GM15510 (cell line): ENCODE data around the gene MAPK8IP3.

Source experiments
- POLR2A ChIP-seq: IDR thresholded peaks from 3 replicates; pipeline ENCODE4 v1.6.1; 2011; ENCODE audit warnings: borderline replicate concordance; ENCODE audit not compliant: insufficient read length; ENCODE audit errors: extremely low read depth

The MAPK8IP3 gene

GRCh38 chr16:1767116-1767994 lies 61.4 kb downstream of the MAPK8IP3 start:
- no peak for TF ChIP-seq POLR2A

GRCh38 chr16:1768061-1768766 lies 62.2 kb downstream of the MAPK8IP3 start:
- TF ChIP-seq POLR2A, result no peak

- TF ChIP-seq POLR2A, result peak; percentile 9
These were observed 62.9 kb downstream of the MAPK8IP3 start for GRCh38 chr16:1768767-1769401.

GRCh38 chr16:1769402-1770300 lies 63.7 kb downstream of the MAPK8IP3 start:
- no peak for TF ChIP-seq POLR2A

GRCh38 chr16:1770328-1771187 lies 64.6 kb downstream of the MAPK8IP3 start:
- peak; percentile 28 for TF ChIP-seq POLR2A

GRCh38 chr16:1771188-1771863 lies 65.3 kb downstream of the MAPK8IP3 start, which contains the start of gene NME3:
Gene NME3, minus strand, starts transcription at chr16:1771543. Its CDS starts 9 bp downstream, at chr16:1771534.
- peak; percentile 58 for TF ChIP-seq POLR2A

- TF ChIP-seq POLR2A, result no peak
These were observed 65.9 kb downstream of the MAPK8IP3 start for GRCh38 chr16:1771864-1772361.

GRCh38 chr16:1772362-1772907 lies 66.4 kb downstream of the MAPK8IP3 start, which contains the start of gene EME2:
Gene EME2, plus strand, starts transcription at chr16:1772810. Its CDS starts 418 bp downstream, at chr16:1773228.
- no peak for TF ChIP-seq POLR2A

- peak; percentile 86 for TF ChIP-seq POLR2A
These were observed 67.1 kb downstream of the MAPK8IP3 start, which contains the start of gene MRPS34 for GRCh38 chr16:1772908-1773702. Gene MRPS34, minus strand, starts transcription at chr16:1773134. Its CDS starts 15 bp downstream, at chr16:1773119.

GRCh38 chr16:1773703-1774447 lies 67.9 kb downstream of the MAPK8IP3 start:
- TF ChIP-seq POLR2A, result no peak

GRCh38 chr16:1774448-1774780 lies 68.4 kb downstream of the MAPK8IP3 start:
- TF ChIP-seq POLR2A, result no peak
